GM21529 (cell line): ENCODE measurements around the gene TRIM41.
A peak's percentile ranks its signal among the peaks of the same experiment; 100 is the strongest.
"Not testable (repeated sequence)": the region's sequence is repeated elsewhere in the genome, so short reads cannot be mapped to it uniquely, and the experiment has no call there.

Experiments
- ATAC-seq: cut with Tn5 transposase; IDR thresholded peaks from one replicate; pipeline ENCODE4 v1.9.1; 2021; ENCODE audit not compliant: unreplicated experiment

The TRIM41 gene

GRCh38 chr5:181223058-181223728, at the start of gene TRIM41:
Gene TRIM41 (plus strand): TSS chr5:181223281. CDS start chr5:181224000, 719 bp downstream.
- peak; percentile 60 for ATAC-seq

GRCh38 chr5:181173420-181174342, 49.4 kb upstream of the TRIM41 start:
- peak; percentile 50 for ATAC-seq

- ATAC-seq = no peak
These were observed 46.7 kb upstream of the TRIM41 start for GRCh38 chr5:181176254-181176952.

GRCh38 chr5:181177559-181177958, 45.5 kb upstream of the TRIM41 start:
- not testable (repeated sequence) for ATAC-seq

GRCh38 chr5:181181650-181182565, 41.2 kb upstream of the TRIM41 start:
- peak; percentile 59 for ATAC-seq

- ATAC-seq = no peak
These were observed 40.4 kb upstream of the TRIM41 start for GRCh38 chr5:181182651-181183050.

DNA sequence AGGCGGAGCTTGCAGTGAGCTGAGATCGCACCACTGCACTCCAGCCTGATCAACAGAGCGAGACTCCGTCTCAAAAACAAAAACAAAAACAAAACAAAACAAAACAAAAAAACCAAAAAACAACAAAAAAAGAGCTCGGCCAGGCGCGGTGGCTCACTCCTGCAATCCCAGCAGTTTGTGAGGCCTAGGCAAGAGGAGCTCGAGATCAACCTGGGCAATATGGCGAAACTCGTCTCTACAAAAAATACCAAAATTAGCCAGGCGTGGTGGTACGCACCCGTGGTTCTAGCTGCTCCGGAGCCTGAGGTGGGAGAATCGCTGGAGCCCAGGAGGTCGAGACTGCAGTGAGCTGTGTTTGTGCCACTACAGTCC, 38.2 kb upstream of the TRIM41 start:
- no peak for ATAC-seq

DNA sequence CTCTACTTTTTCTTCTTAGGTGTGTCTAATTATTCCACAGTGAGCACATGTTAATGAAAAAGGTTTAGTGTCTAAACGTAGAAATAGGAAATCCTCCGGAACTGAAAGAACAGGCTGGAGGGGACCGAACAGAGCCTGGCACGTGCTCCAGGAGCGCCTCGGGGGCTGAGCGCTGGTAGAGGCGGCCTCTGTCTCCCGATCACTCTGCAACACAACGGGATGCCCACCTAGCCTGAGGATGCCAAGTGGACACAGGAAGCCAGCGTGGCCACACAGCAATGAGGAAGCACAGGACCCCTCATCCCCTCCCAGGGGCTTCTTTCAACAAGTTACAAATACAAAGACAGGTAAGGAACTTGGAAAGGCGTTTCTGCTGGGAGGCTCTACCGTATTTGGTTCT, 37.5 kb upstream of the TRIM41 start:
- ATAC-seq = no peak

DNA sequence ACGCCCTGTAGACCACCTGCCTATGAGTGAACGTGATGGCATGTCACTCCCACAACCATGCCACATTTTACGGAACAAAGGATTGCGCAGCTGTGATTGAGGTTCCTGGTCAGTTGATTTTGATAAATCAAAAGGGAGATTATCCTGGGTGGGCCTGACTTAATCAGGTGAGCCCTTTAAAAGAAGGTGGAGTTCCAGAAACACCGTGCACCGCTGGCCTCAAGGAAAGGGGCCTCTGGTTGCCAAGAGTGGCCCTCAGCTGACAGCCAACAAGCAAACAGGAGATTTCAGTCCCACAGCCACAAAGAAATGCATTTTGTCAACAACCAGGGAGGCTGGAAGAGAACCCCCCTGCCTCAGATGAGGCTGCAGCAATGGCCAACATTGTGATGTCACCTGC, 37.1 kb upstream of the TRIM41 start:
- no peak for ATAC-seq

DNA sequence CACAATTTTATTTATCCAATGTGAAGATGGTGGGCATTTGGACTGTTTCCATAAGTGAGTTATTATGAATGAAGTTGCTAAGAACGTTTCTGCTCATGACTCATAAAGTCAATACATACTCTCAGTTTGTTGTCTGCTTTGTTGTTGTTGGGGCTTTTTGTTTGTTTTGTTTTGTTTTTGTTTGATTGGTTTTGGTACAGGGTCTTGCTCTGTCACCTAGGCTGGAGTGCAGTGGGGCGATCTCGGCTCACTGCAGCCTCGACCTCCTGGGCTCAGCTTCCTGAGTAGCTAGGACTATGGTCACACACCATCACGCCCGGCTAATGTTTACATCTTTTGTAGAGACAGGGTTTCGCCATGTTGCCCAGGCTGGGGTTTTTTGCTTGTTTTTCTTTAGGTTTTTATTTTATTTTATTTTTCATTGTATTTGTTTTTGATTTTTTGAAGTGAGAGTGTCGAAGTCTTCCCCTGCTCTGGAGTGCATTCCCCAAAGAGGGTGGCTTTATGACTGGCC, 36.0 kb upstream of the TRIM41 start:
- ATAC-seq = no peak

GRCh38 chr5:181187500-181188213, 35.4 kb upstream of the TRIM41 start:
- ATAC-seq = no peak

- ATAC-seq = no peak
These were observed 34.2 kb upstream of the TRIM41 start for GRCh38 chr5:181188700-181189362.

GRCh38 chr5:181189363-181189961, 33.6 kb upstream of the TRIM41 start:
- no peak for ATAC-seq

DNA sequence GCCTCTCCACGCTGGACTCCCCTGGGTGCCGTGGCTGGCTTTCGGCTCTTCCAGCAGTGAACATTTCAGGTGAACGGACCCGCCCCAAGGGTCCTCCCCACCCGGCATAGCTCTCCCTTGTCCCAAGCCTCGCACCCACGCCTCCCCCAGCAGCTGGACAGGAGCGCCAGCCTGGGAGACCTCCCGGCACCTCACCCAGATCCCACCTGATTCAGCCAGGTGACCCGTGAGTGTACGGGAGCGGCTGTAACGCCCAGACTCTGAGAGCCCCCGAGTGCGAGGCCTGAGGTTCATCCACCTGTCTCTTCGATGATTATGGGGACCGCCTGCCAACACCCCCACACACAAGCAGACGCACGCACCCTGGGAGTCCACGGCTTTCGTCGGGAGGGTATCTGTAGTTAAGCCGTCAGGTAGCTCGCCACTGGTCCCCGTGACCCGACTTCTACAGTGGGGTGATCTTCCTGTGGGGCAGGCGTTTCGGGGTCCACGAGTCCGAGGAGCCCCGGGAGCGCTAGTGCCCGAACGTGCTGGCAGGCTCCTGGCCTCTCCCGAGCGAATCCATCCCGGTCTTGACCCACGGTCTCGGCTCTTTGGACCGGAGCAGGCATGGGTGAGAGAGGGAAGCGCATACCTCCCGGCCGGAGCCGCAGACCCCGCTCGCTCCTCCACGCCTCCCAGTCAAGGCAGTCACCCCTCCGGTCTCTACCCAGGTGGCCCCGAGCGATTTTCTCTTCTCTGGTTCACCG, 32.9 kb upstream of the TRIM41 start:
- no peak for ATAC-seq

GRCh38 chr5:181190711-181191525, 32.2 kb upstream of the TRIM41 start:
- peak; percentile 5 for ATAC-seq

DNA sequence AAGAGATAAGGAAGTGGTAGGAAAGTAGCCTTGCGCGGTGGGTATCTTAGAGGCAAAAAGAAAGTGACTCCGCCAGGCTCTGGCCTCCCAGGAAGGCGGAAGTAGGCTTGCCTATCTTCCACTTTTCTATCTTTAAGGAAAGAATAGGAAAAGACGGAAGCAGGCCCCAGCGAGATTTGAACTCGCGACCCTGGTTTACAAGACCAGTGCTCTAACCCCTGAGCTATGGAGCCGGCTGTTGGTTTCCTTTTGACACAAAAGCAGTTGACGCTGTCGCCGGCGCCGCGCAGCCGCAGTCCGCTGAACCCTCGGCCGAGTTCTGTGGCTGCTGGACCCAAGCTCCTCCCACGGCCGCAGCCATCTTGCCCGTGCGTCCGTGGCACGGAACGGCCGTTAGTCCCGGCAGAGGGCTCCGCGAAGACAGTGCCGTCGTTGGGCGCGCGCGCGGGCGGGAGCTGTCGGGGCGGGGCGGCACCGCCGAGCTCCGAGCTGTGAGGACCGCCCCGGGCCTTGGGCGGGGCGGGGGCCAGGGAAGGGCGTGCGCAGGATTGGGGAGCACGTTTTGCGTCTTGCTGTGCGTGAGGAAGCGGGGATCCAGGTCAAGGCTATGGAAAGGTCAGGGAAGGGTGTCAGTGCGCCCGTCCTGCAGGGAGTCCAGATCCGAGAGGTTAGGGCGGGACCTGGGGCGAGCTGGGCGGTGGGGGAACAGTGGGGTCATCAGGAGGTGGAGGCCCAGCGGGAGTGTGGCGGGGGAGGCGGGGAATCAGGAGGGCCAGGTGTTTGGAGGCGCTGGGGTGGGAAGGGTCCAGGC, 31.4 kb upstream of the TRIM41 start:
- peak; percentile 60 for ATAC-seq
